HG02840 (cell line): Measurements from ENCODE around the gene STARD10.

Experiments
- ATAC-seq: cut with Tn5 transposase; IDR thresholded peaks from one replicate; pipeline ENCODE4 v1.9.1; 2021; ENCODE audit warnings: mild to moderate bottlenecking, moderate library complexity, moderate number of reproducible peaks; ENCODE audit not compliant: unreplicated experiment, low FRiP score

STARD10 gene

DNA sequence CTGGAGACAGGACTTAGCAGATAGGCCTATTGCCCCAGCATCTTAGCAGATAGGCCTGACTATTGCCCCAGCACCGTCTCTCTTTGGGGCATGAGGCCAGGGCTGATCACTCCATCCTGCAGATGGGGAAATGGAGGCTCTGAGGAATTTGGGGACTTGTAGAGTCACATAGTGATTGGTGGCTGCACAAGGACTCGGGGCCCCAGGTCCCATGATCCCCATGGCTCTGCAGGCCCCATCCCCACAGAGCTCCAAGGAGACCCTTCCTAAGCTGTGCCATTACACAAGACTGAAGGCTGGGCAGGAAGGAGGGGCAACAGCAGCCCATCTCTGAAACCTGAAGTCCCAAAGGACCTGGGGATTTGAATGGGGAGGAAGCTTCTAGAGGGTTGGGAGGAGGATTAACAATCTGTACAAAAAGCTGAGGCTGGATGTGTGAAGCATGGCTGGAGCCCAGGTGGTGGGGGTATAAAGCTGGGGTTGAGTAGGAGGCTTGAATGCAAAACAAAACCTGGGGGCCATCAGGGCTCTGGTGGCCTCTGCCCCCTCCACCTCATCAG is 43.2 kb downstream of the STARD10 start:
- ATAC-seq: no peak

DNA sequence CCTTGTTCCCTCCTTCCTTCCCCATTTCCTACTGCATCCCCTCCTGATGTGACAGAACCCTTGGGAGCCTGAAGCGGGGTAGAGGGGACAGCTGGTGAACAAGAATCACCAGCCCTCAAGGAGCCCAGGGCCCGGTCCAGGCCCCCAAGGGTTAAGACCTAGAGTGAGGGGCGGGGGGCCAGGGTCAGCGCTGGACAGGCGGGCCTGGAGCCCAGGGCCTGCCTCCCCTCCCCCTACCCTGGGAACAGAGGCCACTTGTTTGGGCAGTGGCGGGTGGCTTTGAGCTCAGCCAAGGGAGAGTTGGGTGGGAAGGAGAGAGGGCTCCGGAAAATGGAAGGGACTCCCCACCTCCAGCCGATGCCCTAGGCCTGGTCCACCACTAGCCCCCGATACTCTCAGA is 43.8 kb downstream of the STARD10 start:
- no peak for ATAC-seq

DNA sequence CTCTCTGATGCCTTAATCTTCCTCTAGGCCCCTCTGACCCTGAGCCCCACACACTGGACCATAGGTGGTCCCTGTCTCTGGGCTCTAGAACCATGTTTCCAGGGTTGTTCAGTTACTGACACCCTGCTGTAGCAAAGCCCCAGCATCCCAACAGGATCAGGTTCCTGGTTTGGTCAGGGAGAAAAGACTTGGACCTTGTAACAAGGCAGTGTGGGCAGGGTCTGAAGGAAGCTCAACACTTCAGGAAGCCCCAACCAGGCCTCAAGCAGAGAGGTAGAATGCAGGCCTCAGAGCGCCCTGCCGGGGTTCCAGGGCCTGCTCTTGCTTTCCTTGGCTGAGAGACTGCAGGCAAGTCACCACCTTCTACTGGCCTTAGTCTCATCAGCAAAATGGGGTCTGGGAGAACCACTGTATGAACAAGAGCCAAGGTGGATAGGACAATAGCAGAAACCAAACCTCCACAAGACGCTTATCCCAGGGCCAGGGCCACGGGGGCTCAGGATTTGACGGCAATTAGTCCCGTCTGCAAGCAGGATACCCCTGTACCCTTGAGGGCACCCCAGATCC is 46.5 kb downstream of the STARD10 start:
- no peak for ATAC-seq

DNA sequence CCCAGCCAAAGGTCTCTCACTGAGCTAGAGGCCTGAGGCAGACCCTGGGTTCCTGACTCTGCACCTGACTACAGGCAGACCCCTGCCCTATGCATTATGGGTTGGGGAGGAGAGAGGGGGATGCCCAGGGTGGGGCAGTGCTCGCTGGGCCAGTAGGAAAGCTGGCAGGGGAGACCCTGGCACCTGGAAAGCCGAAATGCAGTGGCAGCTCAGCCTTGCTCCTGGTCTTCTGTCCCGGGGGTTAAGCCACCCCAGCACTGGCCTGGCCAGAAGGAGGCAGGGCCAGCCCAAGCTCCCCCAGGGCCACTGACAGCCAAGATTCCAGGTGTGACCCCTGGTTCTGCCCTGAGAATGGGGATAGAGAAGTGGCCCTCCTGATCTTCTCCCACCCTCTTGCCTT is 47.0 kb downstream of the STARD10 start:
- ATAC-seq: no peak

DNA sequence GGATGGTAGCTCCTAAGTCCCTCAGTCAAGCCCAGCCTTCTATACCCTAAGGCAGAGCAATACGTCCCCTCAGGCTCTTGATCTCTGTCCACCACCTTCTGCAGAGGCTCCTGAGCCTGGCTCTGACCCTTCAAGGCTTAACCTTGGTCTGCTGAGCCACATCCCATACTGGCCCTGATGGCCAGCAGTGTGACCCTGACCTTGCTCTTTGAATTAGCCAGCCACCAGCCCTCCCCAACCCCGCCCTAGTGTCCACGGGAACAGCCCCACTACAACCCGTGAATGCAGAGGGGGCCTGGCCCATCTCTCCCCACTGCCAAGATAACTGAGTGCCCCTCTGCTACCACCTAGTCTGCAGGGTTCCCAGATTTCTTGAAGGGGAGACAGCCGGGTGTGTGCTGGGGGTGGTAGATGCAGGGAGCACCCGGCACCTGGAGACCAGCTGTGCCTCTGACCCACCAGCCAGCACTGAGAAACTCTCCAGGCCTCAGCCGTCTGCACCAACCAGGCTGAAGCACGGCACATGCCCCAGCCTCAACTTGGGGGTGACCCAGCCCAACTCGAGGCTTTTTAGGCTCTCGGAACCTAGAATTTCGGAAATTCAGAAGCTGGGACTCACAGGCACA is 47.8 kb downstream of the STARD10 start:
- ATAC-seq: no peak

DNA sequence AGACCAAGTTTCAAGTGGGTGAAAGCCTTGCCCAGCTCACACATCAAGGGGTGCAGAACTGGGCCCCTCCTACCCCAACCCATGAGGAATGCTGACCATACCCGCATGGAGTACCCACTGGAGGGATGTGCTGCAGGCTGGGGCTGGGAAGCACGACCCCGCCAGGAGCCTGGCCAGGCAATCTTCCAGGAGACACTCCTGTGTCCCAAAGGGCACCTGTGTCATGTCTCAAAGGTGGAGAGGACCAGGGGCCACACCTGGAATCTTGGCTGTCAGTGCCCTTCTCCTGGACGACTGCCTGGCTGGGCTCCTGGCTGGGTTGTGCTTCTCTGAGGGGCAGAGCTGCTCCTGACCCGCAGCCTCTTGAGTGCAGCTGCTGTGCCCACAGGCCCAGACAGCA is 48.3 kb downstream of the STARD10 start:
- no peak for ATAC-seq

DNA sequence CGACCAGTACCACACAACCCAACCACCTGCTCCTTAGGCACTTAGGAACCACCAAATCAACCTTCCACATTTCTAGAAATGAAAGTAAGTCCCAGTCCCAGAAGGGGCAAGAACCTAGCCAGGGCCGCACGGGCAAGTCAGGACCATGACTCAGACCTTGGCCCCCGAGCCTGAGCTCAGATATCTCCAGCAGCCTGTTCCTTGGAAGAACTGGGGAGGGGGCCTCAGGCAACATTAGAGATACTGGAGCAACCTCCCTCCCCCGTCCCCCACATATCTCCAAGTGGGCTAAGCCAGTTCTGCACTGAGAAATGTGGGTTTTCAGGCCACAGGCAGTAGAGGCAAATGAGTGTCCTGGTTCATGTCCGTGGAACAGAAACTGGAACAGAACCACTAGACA is 49.4 kb downstream of the STARD10 start:
- no peak for ATAC-seq

DNA sequence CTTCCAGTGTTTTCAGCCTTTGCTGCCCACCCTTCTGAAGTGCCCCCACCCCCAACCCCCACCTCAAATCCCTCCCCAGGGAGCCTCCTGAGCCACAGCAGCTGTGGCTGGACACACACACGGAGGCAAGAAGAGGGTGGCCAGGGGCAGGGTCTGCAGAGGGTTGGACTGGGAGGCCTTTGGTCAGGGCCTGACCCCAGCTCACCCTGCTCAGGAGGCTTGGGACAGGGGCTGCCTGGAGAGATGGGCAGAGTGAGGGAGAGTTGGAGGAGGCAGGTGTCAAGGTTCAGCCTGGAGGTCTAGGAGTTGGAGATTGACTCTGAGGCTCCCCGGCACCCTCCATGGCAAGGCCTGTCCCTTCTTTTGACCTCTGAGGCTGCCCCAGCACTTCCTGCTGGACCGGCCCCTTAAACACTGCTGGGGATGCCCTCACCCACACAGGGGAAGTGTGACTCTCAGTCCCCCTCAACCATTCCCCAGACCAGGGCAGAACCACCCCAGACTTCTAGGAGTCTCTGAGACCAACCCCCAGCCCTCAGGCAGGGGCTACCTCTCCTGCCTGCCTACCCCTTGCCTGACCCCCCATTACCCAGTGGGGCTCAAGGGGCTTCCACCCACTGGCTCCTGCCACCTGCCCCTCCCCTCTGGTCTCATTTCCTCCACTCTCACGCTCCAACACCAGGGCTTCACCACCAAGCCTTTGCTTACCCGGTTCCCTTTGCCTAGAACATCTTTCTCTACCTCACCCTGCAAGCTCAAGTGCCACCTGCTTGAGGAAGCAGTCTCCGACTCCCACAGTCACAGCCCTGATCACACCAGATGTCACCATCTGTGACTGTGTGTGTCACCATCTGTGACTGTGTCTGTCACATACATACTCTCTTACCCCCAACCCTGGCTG is 50.3 kb downstream of the STARD10 start:
- no peak for ATAC-seq

DNA sequence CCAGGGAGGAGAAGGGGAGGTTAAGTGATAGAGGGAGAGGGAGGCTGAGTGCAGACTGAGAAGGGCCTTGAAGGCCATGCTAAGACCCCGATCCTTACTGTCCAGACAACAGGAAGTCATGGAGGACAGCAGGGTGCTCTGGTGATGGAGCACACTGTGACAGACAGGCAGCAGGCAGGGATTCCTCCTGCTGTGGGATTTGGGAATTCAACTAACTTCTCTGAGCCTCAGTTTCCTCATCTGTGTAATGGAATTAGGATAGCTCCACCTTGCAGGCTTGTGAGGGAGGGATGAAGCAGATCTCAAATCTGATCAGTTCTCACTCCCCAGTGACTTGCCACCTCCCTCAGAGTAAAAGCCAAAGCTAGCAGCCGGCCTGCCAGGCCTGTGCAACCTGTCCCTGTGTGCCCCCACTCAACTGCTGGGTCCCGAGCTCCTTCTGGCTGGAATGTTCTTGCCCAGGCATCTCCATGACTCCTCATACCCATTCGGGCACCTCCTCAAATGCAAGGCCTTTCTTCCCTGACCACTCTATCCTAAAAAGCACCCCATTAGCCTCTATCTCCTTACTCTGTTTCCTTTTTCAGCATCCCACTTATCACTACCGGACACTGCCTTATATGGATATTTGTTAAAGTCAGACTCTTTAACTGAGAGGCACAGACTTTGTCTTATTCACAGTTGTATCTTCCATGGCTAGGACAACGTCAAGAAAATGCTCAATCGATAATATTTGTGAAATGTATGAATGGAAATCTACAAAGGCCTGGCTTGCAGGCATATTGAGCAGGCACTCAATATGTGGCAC is 51.1 kb downstream of the STARD10 start:
- ATAC-seq: no peak

DNA sequence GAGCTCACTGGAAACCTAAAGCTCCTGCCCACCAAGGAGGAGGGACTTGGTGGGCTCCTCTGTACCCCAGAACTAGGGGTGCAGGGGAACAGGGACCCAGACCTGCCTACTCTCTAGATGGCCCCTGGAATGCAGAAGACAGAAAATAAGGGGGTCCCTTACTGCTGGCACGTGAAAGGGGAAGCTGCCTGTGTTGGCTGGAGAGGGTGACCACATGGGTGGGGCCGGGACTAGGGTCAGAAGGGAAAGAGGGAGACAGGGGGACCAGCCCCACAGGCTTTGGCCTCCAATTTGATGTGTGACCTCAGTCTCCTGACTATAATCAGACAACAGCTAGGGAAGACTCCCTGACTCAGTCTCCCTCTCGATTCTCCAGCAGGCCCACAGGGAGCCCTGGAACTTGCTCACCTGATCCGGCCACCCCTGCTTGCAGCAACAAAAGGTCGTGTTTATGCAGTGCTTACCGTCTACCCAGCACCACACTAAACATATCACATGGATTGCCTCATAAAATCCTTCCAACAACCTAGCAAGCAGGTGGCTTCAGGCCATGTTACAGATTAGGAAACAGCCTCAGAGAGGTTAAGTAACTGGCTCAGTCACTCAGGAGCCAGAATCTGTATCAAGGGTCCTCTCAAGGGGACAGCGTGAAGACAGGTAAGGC is 51.9 kb downstream of the STARD10 start:
- ATAC-seq: no peak

DNA sequence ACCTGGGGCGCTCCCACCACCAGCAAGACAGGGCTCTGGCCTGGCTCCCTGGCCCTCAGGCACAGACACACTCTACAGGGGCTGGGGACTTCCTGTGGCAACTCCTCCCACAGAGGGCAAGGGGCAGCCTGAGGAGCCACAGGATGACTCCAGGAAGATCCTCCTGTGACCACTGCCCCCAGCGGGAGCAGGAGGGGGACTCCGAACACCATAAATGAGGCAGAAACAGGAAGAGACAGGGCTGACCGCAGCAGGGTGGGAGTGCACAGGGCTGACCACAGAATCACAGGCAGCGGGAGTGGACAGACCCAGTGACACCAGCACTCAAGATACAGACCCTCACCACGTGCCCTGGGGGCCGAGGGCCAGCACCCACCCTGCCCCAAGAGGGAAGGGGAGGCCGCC is 52.4 kb downstream of the STARD10 start:
- no peak for ATAC-seq

DNA sequence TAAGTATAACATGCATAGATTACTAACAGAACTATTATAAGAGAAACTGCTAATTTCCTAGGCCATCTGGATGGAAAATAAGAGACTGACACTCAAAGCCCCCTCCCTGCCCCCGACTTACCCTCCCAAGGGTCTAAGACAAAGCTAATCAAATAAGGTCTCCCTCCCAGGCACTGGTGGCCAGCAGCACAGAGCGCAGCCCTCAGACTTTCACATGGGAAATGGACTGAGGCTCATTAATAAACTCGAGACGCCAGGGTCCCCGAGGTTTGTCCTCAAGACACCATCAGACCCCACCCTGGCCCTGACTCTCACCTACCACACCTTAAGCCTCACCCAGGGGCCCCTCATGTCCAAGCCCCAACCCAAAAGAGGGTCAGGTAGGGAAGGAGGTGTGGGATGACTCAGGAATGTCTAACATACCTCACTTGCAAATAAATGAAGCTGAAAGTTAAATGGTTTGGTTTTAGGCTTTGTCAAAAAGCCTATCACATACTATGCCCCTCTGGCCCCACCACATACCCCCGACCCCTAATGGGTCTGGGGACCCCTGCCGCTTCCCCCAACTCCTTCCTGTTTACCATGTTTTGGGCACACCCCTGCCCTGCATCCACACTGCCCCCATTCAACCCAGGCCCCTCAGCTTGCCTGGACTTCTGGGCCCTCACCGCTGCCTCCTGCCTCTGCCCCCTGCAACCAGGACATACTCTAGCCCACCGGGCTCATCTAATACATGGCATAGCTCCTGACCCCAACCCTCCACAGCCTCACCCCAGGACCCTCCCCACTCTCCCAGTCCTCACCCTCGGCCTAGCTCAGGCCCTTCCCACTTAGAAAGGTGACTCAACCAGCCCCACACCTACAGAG is 53.1 kb downstream of the STARD10 start:
- no peak for ATAC-seq

DNA sequence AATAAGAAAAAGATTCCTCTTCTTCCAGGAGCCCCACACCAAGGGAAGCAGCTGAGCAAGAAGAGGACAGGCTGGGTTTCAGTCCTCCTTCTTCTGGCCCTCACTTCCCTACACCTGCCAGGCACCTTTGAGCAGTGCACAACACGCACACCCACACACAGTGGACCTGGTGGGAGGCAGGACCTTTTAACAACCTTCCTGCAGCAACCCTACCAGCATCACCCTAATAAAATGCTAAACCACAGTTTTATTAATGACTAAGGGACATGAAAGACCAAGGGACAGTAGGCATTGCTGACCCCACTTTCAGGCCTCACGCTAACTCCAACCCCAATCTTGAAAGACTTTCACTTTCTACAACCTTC is 53.8 kb downstream of the STARD10 start:
- no peak for ATAC-seq

DNA sequence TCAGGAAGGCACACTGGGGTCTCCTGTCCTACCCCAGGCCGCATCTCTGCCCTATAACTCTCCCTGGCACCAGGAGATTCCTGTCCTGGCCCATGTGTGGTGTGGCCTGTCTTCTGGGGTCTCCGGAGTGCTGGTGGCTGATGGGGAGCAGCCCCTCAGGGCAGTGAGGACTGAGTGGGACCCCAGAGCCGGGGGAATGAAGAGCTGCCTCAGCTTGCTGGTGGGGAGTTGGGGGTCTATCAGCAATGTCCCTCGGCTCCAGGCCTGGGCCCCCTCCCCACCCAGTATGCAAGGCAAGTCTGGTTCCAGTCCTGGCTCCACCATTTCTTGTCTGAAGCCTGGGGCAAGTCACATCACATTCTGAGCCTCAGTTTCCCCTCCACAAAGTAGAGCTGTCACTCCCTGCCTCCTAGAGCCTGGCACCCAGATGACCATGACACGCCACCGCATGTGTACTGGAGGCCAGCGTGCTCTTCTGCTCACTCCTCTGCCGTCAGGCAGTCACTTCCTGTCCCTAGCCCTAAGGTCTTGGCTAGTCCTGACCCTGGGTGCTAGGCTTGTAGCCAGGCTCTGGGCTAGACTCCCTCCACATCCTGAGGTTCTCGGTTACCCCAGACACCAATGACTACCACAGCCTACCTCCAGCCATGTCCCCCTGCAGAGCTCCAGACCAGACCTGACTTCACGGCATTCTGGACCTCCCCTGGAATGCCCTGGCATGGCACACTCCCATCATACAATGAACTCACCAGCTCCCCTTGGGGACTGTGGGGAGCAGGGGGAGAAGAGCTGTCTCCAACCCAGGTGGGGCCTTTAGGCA is 54.4 kb downstream of the STARD10 start:
- ATAC-seq: no peak

DNA sequence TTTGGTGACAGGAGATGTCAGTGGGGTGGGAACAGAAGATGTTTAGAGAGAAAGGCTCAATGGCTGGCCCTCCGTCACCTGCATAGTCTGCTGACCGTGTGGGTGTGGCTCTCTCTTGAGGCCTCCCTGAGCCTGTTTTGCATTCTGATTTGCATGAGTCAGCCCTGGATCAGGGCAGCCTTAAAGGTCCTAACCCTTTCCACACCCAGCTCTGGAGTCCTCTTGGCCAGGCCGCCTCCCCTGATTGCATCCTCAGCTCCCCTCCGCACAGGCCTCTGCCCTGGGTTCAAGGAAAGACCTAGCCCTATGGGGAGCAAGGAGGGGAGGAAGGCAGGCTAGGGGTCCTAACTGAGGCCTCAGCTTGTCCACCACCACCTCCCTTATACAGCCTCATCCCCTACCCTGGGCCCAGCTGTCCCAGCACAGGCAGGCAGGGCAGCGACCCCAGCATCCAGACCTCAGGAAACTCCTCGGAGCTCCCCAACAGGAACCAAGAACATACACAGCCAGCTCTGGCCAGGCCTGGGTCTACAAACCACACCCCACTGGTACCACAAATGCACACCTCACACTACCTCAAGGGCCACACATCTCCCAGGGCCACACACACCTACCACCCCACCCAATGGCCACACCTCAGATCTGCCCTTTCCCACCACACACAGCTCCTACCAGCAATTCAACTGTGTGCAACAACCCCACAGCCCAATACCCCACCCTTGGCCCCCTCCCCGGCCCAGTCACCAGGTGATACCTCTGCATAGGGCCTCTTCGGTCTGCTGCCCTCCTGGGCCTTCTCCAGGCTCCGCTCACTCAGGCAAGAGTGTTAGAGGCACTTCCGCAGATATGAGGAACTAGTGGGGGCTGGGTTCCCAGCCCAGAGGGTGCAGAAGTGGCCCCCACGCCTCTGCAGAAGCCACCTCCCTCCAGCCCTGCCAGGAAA is 55.4 kb downstream of the STARD10 start:
- peak; percentile 39 for ATAC-seq

DNA sequence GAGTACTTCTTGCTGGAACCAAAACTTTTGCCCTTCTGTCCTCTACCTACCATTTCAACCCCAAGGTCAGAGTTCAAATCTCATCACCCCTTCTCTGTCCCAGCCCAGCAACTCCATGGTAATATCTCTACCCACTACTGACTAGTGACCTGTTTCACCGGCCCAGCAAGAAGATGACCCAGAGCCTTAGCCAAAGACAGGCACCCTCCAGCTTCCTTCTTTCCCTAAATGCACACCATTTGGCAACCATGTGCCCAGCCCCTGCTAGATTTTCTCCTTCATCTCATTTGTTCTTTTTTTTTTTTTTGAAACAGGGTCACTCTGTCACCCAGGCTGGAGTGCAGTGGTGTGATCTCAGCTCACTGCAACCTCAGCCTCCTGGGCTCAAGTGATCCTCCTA is 56.5 kb downstream of the STARD10 start:
- ATAC-seq: no peak

DNA sequence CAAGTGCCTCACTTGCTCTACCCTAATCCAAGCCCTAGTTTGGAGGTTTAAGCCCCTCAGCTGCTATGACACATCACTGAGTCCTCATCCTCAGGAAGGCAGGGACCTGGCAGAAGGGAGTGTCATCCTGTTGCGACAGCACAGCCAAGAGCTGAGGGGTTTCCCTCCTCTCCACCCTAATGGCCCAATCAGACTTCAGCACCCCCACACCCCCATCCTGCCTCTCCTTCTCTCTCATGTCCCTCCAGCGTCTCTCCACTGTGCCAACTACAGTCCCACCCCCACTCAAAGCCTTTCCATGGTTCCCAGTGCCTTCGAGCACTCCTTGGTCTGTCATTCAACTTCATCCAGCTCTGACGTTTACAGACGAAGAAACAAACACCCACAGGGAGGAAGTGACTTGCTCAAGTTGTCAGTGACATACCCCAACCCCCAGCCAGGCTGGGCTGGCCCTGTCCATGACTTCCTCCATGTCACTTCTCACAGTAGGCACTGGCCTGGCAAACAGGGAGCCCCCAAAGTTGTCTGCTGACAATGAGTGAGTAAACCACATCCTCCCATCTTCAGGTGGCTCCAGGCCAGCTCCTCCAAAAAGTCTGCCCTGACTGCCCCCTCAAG is 57.3 kb downstream of the STARD10 start:
- no peak for ATAC-seq
